Activated CD4-positive, CD25-positive, alpha-beta regulatory T cell treated with anti-CD3 and anti-CD28 coated beads, Interleukin-2, amount 50 U/mL, for 24 hours (primary cell): ENCODE measurements around the gene PIK3C2A.

Source experiments
- ATAC-seq, 2 donors: fragments of 150-1000 bp; cut with Tn5 transposase; one replicate each; pipeline ENCODE4 v1.10.0; 2021; ENCODE audit warnings: mild to moderate bottlenecking in 1 of 2, moderate library complexity in 1 of 2

The PIK3C2A gene

DNA sequence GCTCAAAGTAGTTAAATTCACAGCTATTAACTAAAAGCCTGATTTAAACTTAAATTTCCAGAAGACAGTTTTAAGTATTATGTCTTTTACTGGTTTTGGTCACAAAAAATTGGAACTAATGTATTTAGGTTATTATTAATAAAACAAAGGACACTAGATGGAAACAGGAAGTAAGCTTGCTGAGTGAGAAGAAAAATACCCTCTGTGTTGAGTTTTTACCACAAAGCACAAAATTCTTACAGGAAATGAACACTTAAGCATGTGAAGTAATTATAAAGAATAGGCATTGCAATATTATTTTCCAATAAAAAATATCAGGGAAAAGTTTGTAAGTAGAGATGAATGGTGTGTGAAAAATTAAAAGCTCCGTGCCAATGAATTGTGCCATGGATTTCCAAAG is 46.3 kb downstream of the PIK3C2A start:
- no peak for ATAC-seq

GRCh38 chr11:17159441-17159840 is 48.3 kb downstream of the PIK3C2A start:
- ATAC-seq = no peak
